HepG2 (cell line): ENCODE data around the gene HTRA2. TPM values are rescaled to one million over a fixed set of nuclear protein-coding genes. Genes with fewer than 3 reads are reported as not detected.

Experiments used
- ARID3A ChIP-seq: IDR thresholded peaks from 2 replicates; pipeline ENCODE4 v1.6.1; 2012; ENCODE audit warnings: low read depth, low read length, improper control_type of control experiment
- CCAR2 ChIP-seq: fragments of 200-400 bp; formaldehyde crosslinking; optimal IDR thresholded peaks from 2 replicates; pipeline ENCODE3; 2018; ENCODE audit warnings: low read depth, mild to moderate bottlenecking, low read length, moderate library complexity
- EEA1 ChIP-seq: sonication (generic); formaldehyde crosslinking; IDR thresholded peaks from 2 replicates; pipeline ENCODE4 v1.5.1; 2020; ENCODE audit warnings: mild to moderate bottlenecking, missing genetic modification reagents, borderline replicate concordance
- FOXC1 ChIP-seq: sonication (generic); formaldehyde crosslinking; IDR thresholded peaks from 2 replicates; pipeline ENCODE4 v1.8.0; 2022; ENCODE audit warnings: mild to moderate bottlenecking, missing genetic modification reagents, borderline replicate concordance
- KLF16 ChIP-seq, 2 experiments: sonication (generic) in 1 of 2; formaldehyde crosslinking in 1 of 2; IDR thresholded peaks; 2 replicates each; pipeline versions ENCODE4 v1.6.1 to v1.8.0; 2016 to 2023; ENCODE audit warnings: missing genetic modification reagents in 2 of 2, missing compliant biosample characterization in 1 of 2
- SKI ChIP-seq: fragments of 450-650 bp; IDR thresholded peaks from one replicate; pipeline ENCODE4 v1.6.1; 2018; ENCODE audit warnings: mild to moderate bottlenecking; ENCODE audit not compliant: partially characterized antibody
- SRSF9 ChIP-seq: fragments of 200-400 bp; formaldehyde crosslinking; IDR thresholded peaks from 2 replicates; pipeline ENCODE4 v1.6.1; 2018; ENCODE audit warnings: borderline replicate concordance, mild to moderate bottlenecking, low read depth, low read length; ENCODE audit not compliant: insufficient read depth, poor library complexity, severe bottlenecking
- ZBTB2 ChIP-seq: sonication (generic); formaldehyde crosslinking; IDR thresholded peaks from 2 replicates; pipeline ENCODE4 v1.8.0; 2022; ENCODE audit warnings: low read depth, missing genetic modification reagents
- ZFP36L2 ChIP-seq: sonication (generic); formaldehyde crosslinking; IDR thresholded peaks from 2 replicates; pipeline ENCODE4 v1.4.0; 2020; ENCODE audit warnings: missing genetic modification reagents
- ZNF280D ChIP-seq: sonication (generic); formaldehyde crosslinking; IDR thresholded peaks from 2 replicates; pipeline ENCODE4 v1.5.1; 2020; ENCODE audit warnings: mild to moderate bottlenecking, missing genetic modification reagents
- ZNF646 ChIP-seq: sonication (generic); formaldehyde crosslinking; IDR thresholded peaks from 2 replicates; pipeline ENCODE4 v1.9.0; 2021; ENCODE audit warnings: mild to moderate bottlenecking, missing genetic modification reagents
- ZNF678 ChIP-seq: sonication (generic); formaldehyde crosslinking; IDR thresholded peaks from 2 replicates; pipeline ENCODE4 v1.4.0; 2020; ENCODE audit warnings: mild to moderate bottlenecking, missing genetic modification reagents
- ZSCAN9 ChIP-seq: IDR thresholded peaks from 2 replicates; pipeline ENCODE4 v1.6.1; 2016; ENCODE audit warnings: borderline replicate concordance
- polyA plus RNA-seq, 8 experiments: library from polyadenylated mRNA; depleted of rRNA in 3 of 8; stranded (reverse) in 7 of 8; unstranded in 1 of 8; fragments of >200 nt; fragmentation: Illumina TruSeq in 4 of 8; extraction: Trizol in 4 of 8; gene quantifications; 2 replicates each; pipeline versions ENCODE4 v1.2.1 to v1.2.3, GENCODE V29; 2011 to 2016; ENCODE audit warnings: low read depth in 4 of 8, missing spikeins in 1 of 8, mixed read lengths in 1 of 8; ENCODE audit not compliant: insufficient read depth in 1 of 8
- total RNA-seq, 5 experiments: library from RNA; depleted of rRNA; stranded (reverse); fragments of >200 nt; fragmentation: Illumina TruSeq; extraction: Trizol; gene quantifications; 2 replicates each; pipeline ENCODE4 v1.2.3, GENCODE V29; 2016; ENCODE audit warnings: low read depth in 1 of 5

Gene HTRA2
- total and polyA plus RNA-seq, 2 of the 13 experiments (the other 11 are each of a cell fraction or from before 2014, with no cell fraction given), result 47.7 to 50.3 TPM

- TF ChIP-seq ZNF646 (CRISPR knock-in tag) (peak; percentile 63; the same call in 1 of the 2 replicates), SKI (peak; percentile 48), ZBTB2 (CRISPR knock-in tag) (no peak), ZNF280D (CRISPR knock-in tag) (peak; percentile 79; the same call in 1 of the 2 replicates), KLF16 (CRISPR knock-in tag; IDR thresholded peaks at IDR 0.05) (peak in 1 of 2 experiments; percentile 23; a peak in 1 of 4 replicates), ARID3A (no peak), FOXC1 (peak; percentile 50; the same call in 1 of the 2 replicates), ZNF678 (CRISPR knock-in tag) (peak; percentile 67; the same call in 1 of the 2 replicates), ZFP36L2 (CRISPR knock-in tag) (no peak), SRSF9 (no peak), ZSCAN9 (CRISPR knock-in tag) (no peak), EEA1 (CRISPR knock-in tag) (peak; percentile 94; the same call in 1 of the 2 replicates), CCAR2 (peak; percentile 32)
Observed at GRCh38 chr2:74502720-74503505, 26.8 kb upstream of the HTRA2 start (continued).
